ENCODE measurements around the gene PPFIA3. TPM values are rescaled to one million over a fixed set of nuclear protein-coding genes. Genes with fewer than 3 reads are reported as not detected.
A peak's percentile ranks its signal among the peaks of the same experiment; 100 is the strongest.
"Not testable (repeated sequence)": the region's sequence is repeated elsewhere in the genome, so short reads cannot be mapped to it uniquely, and the experiment has no call there.

PPFIA3 gene
- total RNA-seq, 1 donor from 2014 or later: 4.3 TPM

DNA sequence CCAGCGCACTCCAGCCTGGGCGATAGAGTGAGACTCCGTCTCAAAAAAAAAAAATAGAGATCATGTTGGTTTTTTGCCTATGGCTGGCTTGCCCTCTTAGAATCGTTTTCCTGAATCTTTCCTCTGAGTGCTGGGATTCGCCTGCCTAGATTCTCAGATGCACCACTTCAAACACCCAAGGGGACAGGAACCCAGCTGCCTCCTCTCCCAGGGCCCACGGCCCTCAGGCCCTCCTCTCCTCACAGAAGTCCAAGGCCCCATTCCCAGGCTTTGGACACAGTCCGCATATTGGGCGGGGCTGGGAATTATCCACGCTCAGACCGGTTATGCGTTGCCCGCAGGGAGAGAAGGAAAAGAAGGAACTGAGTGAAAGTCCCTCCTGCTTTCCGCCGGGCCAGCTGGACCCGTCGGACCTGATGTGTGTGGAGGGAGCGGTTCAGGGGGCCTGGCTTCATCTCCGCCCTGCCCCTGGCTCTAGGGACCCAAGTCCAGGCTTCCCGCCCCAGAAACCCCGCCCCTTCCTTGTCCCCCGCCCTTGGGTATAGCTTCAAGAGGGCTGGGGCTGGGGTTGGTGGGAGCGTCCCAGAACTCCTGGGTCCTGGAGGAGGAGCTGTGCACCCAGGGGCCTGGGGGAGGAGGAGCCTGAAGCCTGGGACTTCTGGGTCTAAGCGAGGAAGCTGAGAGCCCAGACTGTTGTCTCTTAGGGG is 5.8 kb downstream of the PPFIA3 start:
- H3K27me3 ChIP-seq (ENCODE audit: low read depth): peaks cover 4% of the 10 kb centered on the region

DNA sequence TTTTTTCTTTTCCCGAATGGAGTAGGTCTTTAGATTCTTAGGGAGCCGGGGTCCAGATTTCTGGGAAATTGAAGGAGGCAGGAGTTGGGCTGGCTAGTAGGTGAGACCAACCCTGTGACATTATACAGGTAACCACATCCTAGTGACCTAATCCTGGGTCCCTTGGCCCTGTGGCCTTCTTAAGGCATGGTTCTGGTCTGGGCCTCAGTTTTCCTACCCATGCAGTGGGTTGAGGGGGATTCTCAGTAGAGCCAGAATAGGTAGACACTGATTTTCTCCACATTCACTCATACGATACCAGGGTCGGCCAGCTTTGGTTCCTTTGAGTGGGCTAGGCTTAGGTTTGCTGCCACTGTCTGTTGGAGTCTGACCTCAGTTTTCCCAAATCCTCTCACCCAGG is 7.2 kb downstream of the PPFIA3 start:
- intact Hi-C loops (cut with DNase I): no loop called here
- Histone ChIP-seq H3K27ac (no peak overlapping the region), H3K27me3 (ENCODE audit: low read depth) (no peaks in the 10 kb centered on the region), H3K4me3 (no peak overlapping the region), H3K4me1 (peaks cover 14% of the 10 kb centered on the region), H3K9me3 (no peaks in the 10 kb centered on the region), H3K36me3 (no peaks in the 10 kb centered on the region)
- no peak for DNase-seq
- ATAC-seq: no peak
- TF ChIP-seq, protein P1, sequence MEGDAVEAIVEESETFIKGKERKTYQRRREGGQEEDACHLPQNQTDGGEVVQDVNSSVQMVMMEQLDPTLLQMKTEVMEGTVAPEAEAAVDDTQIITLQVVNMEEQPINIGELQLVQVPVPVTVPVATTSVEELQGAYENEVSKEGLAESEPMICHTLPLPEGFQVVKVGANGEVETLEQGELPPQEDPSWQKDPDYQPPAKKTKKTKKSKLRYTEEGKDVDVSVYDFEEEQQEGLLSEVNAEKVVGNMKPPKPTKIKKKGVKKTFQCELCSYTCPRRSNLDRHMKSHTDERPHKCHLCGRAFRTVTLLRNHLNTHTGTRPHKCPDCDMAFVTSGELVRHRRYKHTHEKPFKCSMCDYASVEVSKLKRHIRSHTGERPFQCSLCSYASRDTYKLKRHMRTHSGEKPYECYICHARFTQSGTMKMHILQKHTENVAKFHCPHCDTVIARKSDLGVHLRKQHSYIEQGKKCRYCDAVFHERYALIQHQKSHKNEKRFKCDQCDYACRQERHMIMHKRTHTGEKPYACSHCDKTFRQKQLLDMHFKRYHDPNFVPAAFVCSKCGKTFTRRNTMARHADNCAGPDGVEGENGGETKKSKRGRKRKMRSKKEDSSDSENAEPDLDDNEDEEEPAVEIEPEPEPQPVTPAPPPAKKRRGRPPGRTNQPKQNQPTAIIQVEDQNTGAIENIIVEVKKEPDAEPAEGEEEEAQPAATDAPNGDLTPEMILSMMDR (IDR thresholded peaks at IDR 0.05): no peak

More for the DNA sequence above, 5.8 kb downstream of the PPFIA3 start:
- H3K4me1 ChIP-seq: peaks cover 16% of the 10 kb centered on the region
- H3K4me3 ChIP-seq: no peak overlapping the region
- ATAC-seq: no peak
- no peaks in the 10 kb centered on the region for H3K36me3 ChIP-seq
- H3K9me3 ChIP-seq: no peaks in the 10 kb centered on the region
- no peak for DNase-seq
- H3K27ac ChIP-seq: no peak overlapping the region
- intact Hi-C loops (cut with DNase I): no loop called here
- TF ChIP-seq, protein P1 (IDR thresholded peaks at IDR 0.05): no peak

DNA sequence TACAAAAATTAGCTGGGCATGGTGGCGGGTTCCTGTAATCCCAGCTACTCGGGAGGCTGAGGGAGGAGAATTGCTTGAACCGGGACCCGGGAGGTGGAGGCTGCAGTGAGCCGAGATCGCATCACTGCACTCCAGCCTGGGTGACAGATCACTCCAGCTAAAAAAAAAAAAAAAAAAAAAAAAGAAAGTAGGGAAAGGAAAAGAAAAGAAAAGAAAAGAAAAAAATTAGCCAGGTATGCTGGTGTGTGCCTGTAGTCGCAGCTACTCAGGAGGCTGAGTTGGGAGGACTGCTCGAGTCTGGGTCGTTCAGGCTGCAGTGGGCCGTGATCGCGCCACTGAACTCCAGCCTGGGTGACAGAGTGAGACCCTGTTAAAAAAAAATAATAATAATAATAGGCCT is 7.9 kb downstream of the PPFIA3 start:
- H3K27me3 ChIP-seq (ENCODE audit: low read depth); ATAC-seq; H3K36me3 ChIP-seq; intact Hi-C loops (cut with DNase I); DNase-seq; H3K27ac ChIP-seq; H3K9me3 ChIP-seq: not testable (repeated sequence)
- Histone ChIP-seq H3K4me3 (peak overlapping the region; percentile 46), H3K4me1 (peaks cover 14% of the 10 kb centered on the region)

DNA sequence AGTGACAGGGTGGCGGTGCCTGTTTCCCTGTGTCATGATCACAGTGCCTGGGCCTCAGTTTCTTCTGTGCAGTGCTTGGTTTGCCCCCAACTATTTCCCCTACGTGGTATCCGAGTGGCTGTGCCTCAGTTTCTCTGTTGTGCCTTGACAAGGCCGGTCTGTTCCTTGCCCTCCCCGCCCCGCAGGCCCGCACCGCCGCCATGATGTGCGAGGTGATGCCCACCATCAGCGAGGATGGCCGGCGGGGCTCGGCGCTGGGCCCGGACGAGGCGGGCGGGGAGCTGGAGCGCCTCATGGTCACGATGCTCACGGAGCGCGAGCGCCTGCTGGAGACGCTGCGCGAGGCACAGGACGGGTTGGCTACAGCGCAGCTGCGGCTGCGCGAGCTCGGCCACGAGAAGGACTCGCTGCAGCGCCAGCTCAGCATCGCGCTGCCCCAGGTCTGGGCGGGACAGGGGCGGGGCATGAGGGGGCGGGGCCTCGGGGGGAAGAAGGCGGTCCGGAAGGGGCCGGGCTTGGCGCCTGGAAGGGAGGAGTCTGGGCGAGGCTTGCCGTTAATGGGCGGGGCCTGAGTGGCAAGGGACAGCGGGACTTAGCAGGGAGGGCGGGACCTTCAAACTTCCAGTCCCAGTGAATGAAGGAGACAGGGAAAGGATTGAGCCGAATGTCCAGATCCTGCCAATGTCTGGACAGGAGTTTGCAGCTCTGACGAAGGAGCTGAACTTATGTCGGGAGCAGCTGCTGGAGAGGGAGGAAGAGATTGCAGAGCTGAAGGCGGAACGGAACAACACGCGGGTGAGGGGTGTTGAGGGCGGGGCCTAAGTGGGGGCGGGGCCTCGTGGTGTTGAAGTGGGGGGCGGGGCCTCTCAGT is 8.6 kb downstream of the PPFIA3 start:
- H3K4me3 ChIP-seq: peak overlapping the region; percentile 46
- H3K9me3 ChIP-seq: no peaks in the 10 kb centered on the region
- no peaks in the 10 kb centered on the region for H3K27me3 ChIP-seq (ENCODE audit: low read depth)
- TF ChIP-seq, protein P1 (IDR thresholded peaks at IDR 0.05): peak; percentile 8
- H3K4me1 ChIP-seq: peaks cover 14% of the 10 kb centered on the region
- intact Hi-C loops (cut with DNase I): no loop called here
- no peaks in the 10 kb centered on the region for H3K36me3 ChIP-seq
- peak overlapping the region; percentile 38 for H3K27ac ChIP-seq
- DNase-seq (peak; percentile 96), ATAC-seq (peak; percentile 98 to 99)

DNA sequence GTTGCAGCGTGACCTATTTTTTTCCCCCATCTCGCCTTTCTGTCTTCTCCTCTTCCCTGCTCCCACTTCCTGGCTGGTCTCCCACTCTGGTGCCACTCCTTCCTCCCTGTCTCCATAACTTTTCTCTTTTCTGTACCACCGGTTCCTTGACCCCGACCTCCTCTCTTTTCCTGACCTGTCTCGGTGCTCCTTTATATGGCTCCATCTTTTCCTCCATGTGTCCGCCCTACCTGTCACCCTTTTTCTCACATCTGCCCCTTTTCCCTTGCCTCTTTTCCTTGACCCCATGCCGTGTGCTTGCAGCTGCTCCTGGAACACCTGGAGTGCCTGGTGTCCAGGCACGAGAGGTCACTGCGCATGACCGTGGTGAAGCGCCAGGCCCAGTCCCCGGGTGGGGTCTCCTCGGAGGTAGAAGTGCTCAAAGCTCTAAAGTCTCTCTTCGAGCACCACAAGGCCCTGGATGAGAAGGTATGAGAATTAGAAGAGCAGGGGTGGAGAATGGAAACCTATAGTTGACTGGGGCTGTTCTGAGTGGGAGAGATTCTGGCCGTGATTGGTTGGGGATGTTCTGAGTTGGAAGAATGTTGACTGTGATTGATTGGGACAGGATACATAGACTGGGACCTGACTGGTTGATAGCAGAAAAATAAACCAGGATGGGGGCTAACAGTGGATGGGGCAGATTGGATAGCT is 9.3 kb downstream of the PPFIA3 start:
- no peak overlapping the region for H3K27ac ChIP-seq
- ATAC-seq (no peak), DNase-seq (no peak)
- H3K9me3 ChIP-seq: no peaks in the 10 kb centered on the region
- H3K27me3 ChIP-seq (ENCODE audit: low read depth): no peaks in the 10 kb centered on the region
- TF ChIP-seq, protein P1 (IDR thresholded peaks at IDR 0.05): no peak
- peak overlapping the region; percentile 46 for H3K4me3 ChIP-seq
- intact Hi-C loops (cut with DNase I): no loop called here
- peaks cover 17% of the 10 kb centered on the region for H3K4me1 ChIP-seq
- no peaks in the 10 kb centered on the region for H3K36me3 ChIP-seq
